ENCODE data around the gene DYNLT2. TPM values are rescaled to one million over a fixed set of nuclear protein-coding genes. Genes with fewer than 3 reads are reported as not detected.

Gene DYNLT2
- total and polyA plus RNA-seq, 2 of the 13 experiments (the other 11 are each of a cell fraction or from before 2014, with no cell fraction given), result 2.1 to 4.3 TPM

DNA sequence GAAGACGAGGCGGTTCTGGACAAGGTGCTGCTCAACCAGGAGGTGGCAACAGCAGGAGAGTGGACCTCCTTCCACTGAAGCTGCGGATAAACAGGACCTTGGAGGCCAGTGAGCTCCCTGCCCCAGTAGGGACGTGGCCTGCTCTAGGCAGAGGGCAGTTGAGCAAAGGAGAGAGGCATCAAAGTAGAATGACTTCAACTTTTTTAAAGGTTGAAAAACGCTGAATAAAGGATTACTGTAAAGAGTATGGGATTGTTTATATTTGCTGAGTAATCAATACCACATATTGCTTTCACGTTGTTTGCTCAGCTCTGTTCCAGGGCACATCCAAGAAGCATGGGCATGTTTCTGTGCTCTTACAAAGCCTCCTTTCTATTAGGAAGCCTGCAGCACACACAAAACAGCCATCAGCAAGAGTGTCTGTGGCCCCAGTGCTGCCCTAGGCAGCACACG lies 48.1 kb upstream of the DYNLT2 start (continued):
- TF ChIP-seq ZZZ3 (CRISPR knock-in tag; IDR thresholded peaks at IDR 0.05; ENCODE audit: borderline replicate concordance), result no peak
- TF ChIP-seq SALL2 (CRISPR knock-in tag; IDR thresholded peaks at IDR 0.05), result peak; percentile 72; the same call in 1 of the 2 replicates
- TF ChIP-seq SIN3A (IDR thresholded peaks at IDR 0.05; ENCODE audit: borderline replicate concordance, low read depth, low read length), result 0 out of 2 replicates have a peak, but pooled peaks have one; percentile 47
- no peak for TF ChIP-seq GPN1 (CRISPR knock-in tag; IDR thresholded peaks at IDR 0.05; ENCODE audit: borderline replicate concordance)
- TF ChIP-seq ETV6 (CRISPR knock-in tag; conservative IDR thresholded peaks at IDR 0.05), result no peak; the same call in 1 of the 2 replicates
- TF ChIP-seq REL (CRISPR knock-in tag; conservative IDR thresholded peaks at IDR 0.05), result no peak
- no peak for TF ChIP-seq ATF7 (IDR thresholded peaks at IDR 0.05)
- no peak for TF ChIP-seq ATF7 (CRISPR knock-in tag; IDR thresholded peaks at IDR 0.05)
- TF ChIP-seq ZNF333 (CRISPR knock-in tag; IDR thresholded peaks at IDR 0.05; ENCODE audit: borderline replicate concordance), result no peak
- peak; percentile 35 for TF ChIP-seq PHF5A (CRISPR knock-in tag; IDR thresholded peaks at IDR 0.05; ENCODE audit: low read depth, unreplicated experiment)
- TF ChIP-seq ZNF101 (CRISPR knock-in tag; IDR thresholded peaks at IDR 0.05; ENCODE audit: borderline replicate concordance, low read depth), result no peak
- TF ChIP-seq, protein P1, sequence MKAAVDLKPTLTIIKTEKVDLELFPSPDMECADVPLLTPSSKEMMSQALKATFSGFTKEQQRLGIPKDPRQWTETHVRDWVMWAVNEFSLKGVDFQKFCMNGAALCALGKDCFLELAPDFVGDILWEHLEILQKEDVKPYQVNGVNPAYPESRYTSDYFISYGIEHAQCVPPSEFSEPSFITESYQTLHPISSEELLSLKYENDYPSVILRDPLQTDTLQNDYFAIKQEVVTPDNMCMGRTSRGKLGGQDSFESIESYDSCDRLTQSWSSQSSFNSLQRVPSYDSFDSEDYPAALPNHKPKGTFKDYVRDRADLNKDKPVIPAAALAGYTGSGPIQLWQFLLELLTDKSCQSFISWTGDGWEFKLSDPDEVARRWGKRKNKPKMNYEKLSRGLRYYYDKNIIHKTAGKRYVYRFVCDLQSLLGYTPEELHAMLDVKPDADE (CRISPR knock-in tag; IDR thresholded peaks at IDR 0.05), result no peak
- TF ChIP-seq CENPX (CRISPR knock-in tag; IDR thresholded peaks at IDR 0.05), result no peak
- TF ChIP-seq SP1 (IDR thresholded peaks at IDR 0.05), result no peak
- no peak for TF ChIP-seq SP1 (CRISPR knock-in tag; IDR thresholded peaks at IDR 0.05)
- TF ChIP-seq PTBP1 (IDR thresholded peaks at IDR 0.05; ENCODE audit: low read depth, low read length, poor library complexity, severe bottlenecking), result no peak
- TF ChIP-seq, protein P2, sequence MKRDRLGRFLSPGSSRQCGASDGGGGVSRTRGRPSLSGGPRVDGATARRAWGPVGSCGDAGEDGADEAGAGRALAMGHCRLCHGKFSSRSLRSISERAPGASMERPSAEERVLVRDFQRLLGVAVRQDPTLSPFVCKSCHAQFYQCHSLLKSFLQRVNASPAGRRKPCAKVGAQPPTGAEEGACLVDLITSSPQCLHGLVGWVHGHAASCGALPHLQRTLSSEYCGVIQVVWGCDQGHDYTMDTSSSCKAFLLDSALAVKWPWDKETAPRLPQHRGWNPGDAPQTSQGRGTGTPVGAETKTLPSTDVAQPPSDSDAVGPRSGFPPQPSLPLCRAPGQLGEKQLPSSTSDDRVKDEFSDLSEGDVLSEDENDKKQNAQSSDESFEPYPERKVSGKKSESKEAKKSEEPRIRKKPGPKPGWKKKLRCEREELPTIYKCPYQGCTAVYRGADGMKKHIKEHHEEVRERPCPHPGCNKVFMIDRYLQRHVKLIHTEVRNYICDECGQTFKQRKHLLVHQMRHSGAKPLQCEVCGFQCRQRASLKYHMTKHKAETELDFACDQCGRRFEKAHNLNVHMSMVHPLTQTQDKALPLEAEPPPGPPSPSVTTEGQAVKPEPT (CRISPR knock-in tag; IDR thresholded peaks at IDR 0.05; ENCODE audit: low read depth), result no peak
- 0 out of 2 replicates have a peak, but pooled peaks have one; percentile 34 for TF ChIP-seq ZNF232 (CRISPR knock-in tag; IDR thresholded peaks at IDR 0.05; ENCODE audit: borderline replicate concordance)
- TF ChIP-seq SOX6 (IDR thresholded peaks at IDR 0.05), result no peak
- TF ChIP-seq SOX6 (CRISPR knock-in tag; IDR thresholded peaks at IDR 0.05), result peak; percentile 92
- no peak for TF ChIP-seq ZNF557 (CRISPR knock-in tag; IDR thresholded peaks at IDR 0.05)
- TF ChIP-seq MAFG (CRISPR knock-in tag; IDR thresholded peaks at IDR 0.05), result peak; percentile 79
- TF ChIP-seq, protein P3, sequence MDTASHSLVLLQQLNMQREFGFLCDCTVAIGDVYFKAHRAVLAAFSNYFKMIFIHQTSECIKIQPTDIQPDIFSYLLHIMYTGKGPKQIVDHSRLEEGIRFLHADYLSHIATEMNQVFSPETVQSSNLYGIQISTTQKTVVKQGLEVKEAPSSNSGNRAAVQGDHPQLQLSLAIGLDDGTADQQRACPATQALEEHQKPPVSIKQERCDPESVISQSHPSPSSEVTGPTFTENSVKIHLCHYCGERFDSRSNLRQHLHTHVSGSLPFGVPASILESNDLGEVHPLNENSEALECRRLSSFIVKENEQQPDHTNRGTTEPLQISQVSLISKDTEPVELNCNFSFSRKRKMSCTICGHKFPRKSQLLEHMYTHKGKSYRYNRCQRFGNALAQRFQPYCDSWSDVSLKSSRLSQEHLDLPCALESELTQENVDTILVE (CRISPR knock-in tag; IDR thresholded peaks at IDR 0.05), result no peak; the same call in 1 of the 2 replicates
- TF ChIP-seq, protein P4, sequence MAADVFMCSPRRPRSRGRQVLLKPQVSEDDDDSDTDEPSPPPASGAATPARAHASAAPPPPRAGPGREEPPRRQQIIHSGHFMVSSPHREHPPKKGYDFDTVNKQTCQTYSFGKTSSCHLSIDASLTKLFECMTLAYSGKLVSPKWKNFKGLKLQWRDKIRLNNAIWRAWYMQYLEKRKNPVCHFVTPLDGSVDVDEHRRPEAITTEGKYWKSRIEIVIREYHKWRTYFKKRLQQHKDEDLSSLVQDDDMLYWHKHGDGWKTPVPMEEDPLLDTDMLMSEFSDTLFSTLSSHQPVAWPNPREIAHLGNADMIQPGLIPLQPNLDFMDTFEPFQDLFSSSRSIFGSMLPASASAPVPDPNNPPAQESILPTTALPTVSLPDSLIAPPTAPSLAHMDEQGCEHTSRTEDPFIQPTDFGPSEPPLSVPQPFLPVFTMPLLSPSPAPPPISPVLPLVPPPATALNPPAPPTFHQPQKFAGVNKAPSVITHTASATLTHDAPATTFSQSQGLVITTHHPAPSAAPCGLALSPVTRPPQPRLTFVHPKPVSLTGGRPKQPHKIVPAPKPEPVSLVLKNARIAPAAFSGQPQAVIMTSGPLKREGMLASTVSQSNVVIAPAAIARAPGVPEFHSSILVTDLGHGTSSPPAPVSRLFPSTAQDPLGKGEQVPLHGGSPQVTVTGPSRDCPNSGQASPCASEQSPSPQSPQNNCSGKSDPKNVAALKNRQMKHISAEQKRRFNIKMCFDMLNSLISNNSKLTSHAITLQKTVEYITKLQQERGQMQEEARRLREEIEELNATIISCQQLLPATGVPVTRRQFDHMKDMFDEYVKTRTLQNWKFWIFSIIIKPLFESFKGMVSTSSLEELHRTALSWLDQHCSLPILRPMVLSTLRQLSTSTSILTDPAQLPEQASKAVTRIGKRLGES (CRISPR knock-in tag; IDR thresholded peaks at IDR 0.05; ENCODE audit: borderline replicate concordance), result no peak

Data from HepG2 (cell line).